ENCODE data around the gene BIRC7.

Gene BIRC7

DNA sequence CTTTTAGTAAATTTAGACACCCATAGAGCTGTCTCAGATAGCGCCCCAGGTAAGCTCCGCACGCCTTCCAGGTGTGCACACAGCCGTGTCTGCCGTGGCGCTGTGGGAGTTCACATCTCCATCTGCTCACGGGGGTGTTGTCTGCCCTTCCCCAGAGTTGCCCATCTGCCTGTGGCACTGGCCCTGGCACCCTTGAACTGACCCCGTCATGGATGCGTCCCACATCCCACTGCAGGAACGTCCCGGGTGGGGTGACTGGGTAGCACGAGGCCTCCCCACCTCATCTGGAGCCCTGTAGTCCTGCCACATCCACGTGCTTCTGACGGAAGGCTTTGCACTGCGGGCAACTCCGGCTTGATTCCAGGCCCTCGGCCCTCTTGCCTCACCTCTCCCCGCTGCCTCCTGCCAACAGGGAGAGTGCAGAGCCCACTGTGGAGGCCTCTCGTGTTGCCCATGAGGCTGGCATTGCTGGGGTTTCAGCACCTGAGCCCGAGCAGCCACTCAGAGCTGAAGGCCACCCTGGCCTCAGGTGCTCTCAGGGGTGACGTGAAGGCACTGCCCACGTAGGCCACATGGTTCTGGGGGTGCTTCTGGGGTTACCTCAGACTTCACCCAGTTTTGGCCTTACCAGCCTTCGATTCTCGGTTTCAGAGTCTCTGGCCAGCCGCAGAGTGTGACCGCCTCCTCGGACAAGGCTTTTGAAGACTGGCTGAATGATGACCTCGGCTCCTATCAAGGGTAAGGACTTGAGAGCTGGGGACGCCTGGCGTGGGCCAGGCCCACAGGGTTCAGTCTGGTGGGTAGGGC is 42.0 kb downstream of the BIRC7 start:
- DNase-seq (ENCODE audit: insufficient read length, low spot score) (no peak), FAIRE-seq (no peak)
- TF ChIP-seq, protein P1, sequence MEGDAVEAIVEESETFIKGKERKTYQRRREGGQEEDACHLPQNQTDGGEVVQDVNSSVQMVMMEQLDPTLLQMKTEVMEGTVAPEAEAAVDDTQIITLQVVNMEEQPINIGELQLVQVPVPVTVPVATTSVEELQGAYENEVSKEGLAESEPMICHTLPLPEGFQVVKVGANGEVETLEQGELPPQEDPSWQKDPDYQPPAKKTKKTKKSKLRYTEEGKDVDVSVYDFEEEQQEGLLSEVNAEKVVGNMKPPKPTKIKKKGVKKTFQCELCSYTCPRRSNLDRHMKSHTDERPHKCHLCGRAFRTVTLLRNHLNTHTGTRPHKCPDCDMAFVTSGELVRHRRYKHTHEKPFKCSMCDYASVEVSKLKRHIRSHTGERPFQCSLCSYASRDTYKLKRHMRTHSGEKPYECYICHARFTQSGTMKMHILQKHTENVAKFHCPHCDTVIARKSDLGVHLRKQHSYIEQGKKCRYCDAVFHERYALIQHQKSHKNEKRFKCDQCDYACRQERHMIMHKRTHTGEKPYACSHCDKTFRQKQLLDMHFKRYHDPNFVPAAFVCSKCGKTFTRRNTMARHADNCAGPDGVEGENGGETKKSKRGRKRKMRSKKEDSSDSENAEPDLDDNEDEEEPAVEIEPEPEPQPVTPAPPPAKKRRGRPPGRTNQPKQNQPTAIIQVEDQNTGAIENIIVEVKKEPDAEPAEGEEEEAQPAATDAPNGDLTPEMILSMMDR (IDR thresholded peaks at IDR 0.05; ENCODE audit: insufficient read depth, missing control alignments), result no peak

DNA sequence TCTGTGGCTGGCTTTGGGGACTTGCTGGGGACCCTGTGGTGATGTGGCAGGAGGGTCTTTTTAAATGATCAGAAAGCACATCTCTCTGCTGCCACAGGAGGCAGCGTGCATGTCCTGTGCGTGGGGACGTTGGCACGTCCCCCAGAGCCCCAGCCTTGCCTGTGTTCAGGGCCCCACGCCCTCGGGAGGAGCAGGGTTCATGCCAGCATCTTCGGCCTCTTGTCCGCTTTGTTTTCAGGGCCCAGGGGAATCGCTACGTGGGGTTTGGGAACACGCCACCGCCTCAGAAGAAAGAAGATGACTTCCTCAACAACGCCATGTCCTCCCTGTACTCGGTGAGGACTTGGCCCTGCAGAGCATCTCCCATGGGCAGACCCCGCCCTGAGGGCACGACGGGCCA is 43.0 kb downstream of the BIRC7 start:
- TF ChIP-seq, protein P1 (IDR thresholded peaks at IDR 0.05; ENCODE audit: insufficient read depth, missing control alignments), result no peak
- no peak for FAIRE-seq
- DNase-seq (ENCODE audit: insufficient read length, low spot score), result no peak

GRCh38 chr20:63279931-63280330 is 44.2 kb downstream of the BIRC7 start:
- DNase-seq (ENCODE audit: insufficient read length, low spot score) (no peak), FAIRE-seq (no peak)
- TF ChIP-seq, protein P1 (IDR thresholded peaks at IDR 0.05; ENCODE audit: insufficient read depth, missing control alignments), result no peak

- FAIRE-seq, result no peak
- DNase-seq (ENCODE audit: insufficient read length, low spot score), result no peak
- TF ChIP-seq, protein P1 (IDR thresholded peaks at IDR 0.05; ENCODE audit: insufficient read depth, missing control alignments), result no peak
Observed at GRCh38 chr20:63280371-63280770, 44.7 kb downstream of the BIRC7 start.

- TF ChIP-seq, protein P1 (IDR thresholded peaks at IDR 0.05; ENCODE audit: insufficient read depth, missing control alignments), result peak; percentile 25
- no peak for FAIRE-seq
Observed at GRCh38 chr20:63280929-63281545, 45.3 kb downstream of the BIRC7 start.

DNA sequence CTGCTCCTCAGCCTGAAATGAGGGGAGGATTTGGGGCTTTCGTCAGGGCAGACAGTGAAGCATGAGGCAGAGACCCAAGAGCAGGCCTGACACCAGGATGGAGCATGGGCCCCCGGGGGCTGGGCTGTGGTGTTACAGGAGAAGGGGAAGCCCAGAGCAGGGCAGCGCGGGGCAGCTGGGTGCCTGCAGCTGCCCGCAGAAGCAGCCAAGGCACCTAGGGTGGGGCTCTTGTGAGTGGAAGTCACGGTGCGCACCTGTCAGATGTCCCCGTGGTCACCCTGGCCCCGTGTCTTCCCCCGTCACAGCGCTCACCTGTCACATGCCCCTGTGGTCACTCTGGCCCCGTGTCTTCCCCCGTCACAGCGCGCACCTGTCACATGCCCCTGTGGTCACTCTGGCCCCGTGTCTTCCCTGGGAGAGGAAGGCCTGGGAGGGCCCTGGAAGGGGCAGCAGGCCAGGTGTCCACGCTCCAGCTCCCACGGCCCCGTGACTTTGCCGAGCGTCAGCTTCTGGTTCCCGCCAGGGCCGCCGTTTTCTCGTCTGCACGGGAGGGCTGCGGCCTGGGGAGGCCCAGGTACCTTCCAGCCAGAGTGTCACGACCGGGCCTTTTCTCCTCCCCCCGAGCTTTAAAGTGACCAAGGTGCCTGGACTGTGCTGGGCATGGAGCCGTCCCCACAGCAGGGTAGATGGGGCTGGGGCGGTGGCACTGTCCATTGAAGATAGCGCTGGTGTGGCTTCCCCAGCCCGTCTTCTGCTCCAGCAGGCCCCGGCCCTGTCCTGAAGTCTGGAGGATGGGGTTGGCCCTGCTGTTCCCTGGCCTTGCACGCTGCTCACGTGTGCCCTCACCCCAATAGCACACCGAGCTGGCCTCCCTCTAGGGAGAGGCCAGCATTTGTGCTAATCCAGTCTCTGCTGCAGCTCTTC is 46.3 kb downstream of the BIRC7 start:
- no peak for FAIRE-seq
- no peak for DNase-seq (ENCODE audit: insufficient read length, low spot score)

More at GRCh38 chr20:63280929-63281545, 45.3 kb downstream of the BIRC7 start:
- no peak for DNase-seq (ENCODE audit: insufficient read length, low spot score)

More for the DNA sequence above, 46.3 kb downstream of the BIRC7 start:
- TF ChIP-seq, protein P1 (IDR thresholded peaks at IDR 0.05; ENCODE audit: insufficient read depth, missing control alignments), result no peak
